NCI-H2029 (cell line): ENCODE measurements around the gene PAH.
A peak's percentile ranks its signal among the peaks of the same experiment; 100 is the strongest.

Experiments
- DNase-seq: peaks from one replicate; lab custom pipeline; 2025; lab: John Stamatoyannopoulos, UW

Gene PAH

DNA sequence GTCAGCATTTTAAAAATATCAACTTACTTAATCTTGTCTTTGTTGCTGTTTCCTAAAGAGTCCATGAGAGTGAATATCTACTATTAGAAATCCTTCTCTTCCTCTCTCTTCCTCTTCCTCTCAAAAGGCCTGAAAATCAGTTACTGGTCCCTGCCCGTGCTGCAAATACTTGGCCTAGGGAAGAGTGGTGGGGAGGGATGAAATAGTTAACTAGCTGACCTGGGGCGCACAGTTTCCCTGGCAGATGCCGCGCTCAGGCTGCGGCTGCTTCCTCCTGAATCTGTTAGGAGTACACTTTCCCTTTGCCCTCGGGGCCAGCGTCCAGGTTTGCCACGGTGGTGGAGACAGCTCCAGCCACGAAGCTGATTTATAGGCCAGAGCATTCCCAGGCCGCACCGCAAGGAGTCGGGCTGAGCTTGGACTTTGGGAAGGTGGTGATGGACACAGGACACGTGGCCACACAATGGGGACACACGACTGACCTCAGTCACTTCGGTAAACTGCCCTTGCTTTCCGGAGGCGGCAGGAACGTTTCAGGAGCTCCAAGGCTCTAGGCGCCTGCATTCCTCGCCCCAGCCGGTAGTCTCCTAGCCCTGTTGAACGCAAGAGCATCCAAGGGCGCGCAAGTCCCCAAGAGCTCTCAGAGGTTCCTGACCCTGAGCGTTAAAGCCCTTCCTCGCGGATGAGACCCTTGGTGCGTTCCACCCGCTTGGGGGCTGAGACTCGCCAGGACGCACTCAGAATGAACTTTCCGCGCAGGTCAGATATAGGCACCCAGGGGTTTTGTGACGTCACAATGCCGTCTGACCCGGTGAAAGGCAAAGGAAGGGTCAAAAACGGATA lies 33.3 kb upstream of the PAH start:
- DNase-seq = peak; percentile 88

GRCh38 chr12:102948941-102949352 lies 31.9 kb upstream of the PAH start:
- DNase-seq = peak; percentile 72

GRCh38 chr12:102946042-102946441 lies 29.0 kb upstream of the PAH start:
- peak; percentile 7 for DNase-seq

- no peak for DNase-seq
Measured at GRCh38 chr12:102939670-102940222, 22.7 kb upstream of the PAH start.

DNA sequence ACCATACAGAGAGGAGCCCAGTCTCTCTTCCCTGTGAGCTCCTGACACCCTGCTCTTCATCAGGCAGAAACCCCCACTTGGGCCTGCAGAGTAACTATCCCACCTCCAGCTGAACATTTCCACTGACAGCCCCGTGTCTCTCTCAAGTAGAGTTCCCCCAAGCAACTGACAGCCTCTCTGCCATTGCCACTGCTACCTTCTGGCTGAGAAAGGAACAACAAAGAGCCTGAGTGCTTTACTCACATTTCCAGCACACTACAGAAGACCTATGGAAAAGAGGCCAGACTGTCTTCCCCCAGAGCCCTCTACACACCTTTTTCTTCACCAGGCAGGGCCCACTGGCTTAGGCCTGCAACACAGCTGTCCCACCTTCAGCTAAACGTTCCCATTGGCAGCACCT lies 22.0 kb upstream of the PAH start:
- no peak for DNase-seq

DNA sequence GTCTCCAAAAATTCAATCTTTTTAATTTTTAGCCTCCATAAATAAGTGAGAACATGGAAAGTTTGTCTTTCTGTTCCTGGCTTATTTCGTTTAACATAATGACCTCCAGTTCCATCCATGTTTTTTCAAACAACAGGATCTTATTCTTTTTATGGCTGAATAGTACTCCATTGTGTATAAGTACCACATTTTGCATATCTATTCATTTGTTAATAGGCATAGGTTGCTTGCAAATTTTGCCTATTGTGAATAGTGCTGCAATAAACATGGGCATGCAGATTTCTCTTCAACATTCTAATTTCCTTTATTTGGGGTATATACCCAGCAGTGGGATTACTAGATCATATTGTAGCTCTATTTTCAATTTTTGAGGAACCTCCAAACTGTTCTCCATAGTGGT lies 16.1 kb upstream of the PAH start:
- DNase-seq = no peak

- DNase-seq = no peak
Measured at GRCh38 chr12:102927220-102927619, 10.2 kb upstream of the PAH start.

DNA sequence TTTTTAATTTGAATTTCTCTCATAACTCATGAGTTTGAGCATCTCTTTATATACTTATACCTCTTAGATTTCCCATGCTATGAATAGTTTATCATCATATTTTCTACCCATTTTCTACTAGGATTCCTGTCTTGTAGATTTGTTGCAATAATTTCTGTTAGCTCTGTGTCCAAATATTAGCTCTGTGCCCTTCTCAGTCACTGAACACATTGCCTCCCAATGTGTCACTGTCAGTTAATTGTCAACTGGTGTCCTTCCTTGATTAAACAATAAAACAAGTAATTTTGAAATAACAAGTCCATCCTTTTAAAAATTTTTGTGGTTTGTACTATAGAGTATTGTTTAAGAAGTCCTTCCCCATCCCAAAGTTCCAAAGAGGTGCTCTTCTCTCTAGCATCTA lies 4.2 kb upstream of the PAH start:
- DNase-seq = no peak

GRCh38 chr12:102920271-102920670 lies 3.2 kb upstream of the PAH start:
- no peak for DNase-seq

DNA sequence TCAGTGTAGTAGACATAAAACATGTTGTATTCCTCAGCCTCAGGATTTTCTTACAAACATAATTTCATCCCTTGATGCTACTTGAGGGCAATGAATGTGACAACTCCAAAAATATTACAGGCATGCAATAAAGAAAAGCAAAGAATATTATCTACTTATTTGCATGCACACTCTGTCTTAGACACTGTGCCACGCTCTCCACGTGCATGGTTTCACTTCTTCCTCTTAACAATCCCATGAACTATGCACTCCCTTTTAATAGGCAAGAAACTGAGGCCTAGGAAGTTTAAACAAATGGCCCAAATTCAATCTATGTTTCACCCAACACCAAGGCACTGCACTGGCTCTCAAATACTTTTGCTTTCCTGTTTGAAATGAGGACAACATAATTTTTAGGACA lies 1.8 kb upstream of the PAH start:
- no peak for DNase-seq

- no peak for DNase-seq
Measured at GRCh38 chr12:102916252-102917025, 605 bp downstream of the PAH start.

DNA sequence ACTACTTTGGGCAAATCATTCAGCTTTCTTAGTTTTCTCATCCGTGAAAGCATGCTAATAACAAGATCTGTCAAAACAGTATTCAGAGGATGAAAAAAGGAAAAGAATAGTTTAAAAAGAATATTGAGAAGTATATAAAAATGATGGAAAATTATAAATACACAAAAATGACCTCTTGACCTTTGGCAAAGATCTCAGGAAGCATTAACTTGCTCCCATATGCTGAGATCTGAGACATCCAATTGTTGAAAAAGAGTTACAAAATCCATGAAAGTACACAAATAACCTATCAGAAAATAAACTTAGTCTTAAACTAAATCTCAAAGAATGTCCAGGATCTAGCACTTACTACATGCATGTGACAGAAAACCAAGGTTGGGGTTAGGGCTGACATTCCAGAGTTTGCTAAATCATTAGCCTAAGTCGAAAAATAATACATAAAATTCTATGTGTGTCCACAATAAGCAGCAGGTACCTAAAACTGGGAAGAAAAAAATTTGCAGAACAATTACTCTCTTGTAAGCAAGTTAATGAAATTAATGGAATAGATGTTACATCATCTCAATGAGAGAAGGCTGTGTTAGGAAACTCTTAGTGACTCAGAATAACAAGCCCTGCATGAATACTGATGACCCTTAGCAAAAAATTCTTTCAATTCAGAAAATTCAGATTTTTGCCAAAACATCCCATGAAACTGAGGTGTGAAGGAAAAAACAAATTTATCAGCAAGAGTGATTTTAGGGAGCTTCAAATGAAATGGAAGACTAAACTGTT lies 3.4 kb downstream of the PAH start:
- DNase-seq = no peak

GRCh38 chr12:102912258-102912657 lies 4.8 kb downstream of the PAH start:
- no peak for DNase-seq

DNA sequence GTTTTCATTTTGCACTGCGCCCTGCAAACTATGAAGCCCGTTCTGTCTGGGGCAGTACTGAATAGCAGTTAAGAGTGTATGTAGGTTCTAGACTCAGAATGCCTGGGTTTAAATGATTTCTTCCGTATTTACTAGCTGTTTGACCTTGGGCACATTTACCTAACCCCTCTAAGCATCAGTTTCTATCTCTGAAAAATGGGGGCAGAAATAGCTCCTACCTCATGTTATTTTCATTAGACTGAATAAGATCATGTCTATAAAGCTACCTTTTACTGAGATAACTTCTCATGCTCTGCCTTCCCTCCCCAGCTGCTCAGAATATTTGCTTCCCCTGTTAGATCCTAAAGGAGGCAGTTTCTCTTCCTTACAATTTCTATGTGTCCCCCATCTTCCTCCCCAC lies 5.7 kb downstream of the PAH start:
- no peak for DNase-seq

DNA sequence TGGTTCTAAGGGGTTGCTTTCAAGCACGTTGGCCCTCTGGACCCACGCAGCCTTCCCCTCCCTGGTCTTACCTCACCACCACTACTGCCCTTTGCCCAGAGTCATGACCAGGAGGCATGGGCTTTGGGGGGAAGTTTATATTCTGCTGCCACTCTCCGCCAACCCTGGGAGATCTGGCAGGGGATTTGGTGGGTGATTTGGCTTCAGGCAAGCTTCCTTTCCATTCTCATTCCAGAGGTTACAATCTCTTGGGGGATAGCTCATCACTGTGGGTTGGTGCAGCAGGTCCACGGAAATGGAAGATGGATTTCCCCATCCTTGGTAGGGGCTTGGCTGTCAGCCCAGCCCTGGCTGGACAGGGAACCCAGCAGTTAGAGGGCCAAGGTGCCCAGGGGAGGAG lies 6.3 kb downstream of the PAH start:
- DNase-seq = no peak

DNA sequence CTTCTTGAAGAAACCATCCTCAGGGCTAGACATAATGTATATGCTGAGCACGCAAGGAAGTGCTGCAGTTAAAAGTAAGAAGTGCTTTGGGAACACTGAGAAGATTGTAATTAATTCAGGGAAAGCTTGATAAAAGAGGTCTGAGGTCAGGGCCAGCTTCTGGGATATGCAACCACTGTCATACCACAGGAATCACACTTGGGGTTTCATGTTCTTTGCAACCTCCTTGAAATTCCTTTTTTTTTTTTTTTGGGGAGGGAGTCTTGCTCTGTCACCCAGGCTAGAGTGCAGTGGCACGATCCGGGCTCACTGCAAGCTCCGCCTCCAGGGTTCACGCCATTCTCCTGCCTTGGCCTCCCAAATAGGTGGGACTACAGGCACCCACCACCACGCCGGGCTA lies 6.9 kb downstream of the PAH start:
- no peak for DNase-seq

GRCh38 chr12:102907918-102908317 lies 9.1 kb downstream of the PAH start:
- DNase-seq = no peak

DNA sequence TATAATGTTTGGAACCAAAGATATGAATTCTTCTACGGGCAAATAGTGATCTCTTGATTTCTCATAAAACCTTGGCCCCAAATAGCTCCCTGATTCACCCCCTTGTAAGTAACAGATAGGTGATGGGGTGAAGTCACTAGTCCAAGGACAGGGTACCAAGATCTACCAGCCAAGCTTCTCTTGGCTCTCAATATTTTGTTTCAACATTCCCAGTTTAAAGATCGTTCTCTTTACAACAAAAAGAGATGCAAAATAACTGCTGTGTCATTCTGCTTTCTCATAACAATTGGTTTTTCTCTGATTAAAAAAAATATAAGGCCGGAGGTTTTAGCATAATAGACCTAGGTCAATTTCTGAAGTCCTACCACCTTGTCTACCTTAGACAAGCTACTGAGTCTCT lies 11.8 kb downstream of the PAH start:
- no peak for DNase-seq

DNA sequence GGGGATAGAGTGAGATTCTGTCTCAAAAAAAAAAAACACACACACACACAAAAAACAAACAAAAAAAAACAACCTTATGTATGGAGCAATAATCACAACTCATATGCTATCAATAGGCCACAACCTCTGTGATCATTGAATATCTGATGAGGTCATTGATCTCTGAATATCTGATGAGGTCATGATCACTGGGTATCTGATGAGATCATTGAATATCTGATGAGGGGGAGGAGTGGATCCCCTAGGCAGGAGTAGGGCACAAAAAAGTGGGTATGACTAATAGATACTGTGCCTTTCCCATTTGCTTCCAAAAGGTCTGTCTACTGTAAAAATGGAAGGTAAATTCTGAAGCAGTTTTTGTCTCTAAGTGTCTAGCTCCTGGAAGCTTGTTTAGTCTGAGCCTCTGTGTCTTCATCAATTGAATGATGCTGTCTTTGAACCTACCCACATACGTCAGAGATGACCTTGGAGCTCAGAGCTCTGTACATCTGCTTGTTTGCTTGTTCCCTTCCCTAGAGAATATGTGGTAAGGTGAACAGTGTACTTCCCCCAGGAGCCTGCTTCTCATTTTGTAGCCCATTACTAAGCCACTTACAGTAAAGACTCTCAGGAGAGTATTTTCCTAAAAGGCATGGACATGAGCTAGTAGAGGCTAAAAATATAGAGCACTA lies 13.6 kb downstream of the PAH start:
- no peak for DNase-seq

- DNase-seq = no peak
Measured at GRCh38 chr12:102902093-102902492, 15.0 kb downstream of the PAH start.

DNA sequence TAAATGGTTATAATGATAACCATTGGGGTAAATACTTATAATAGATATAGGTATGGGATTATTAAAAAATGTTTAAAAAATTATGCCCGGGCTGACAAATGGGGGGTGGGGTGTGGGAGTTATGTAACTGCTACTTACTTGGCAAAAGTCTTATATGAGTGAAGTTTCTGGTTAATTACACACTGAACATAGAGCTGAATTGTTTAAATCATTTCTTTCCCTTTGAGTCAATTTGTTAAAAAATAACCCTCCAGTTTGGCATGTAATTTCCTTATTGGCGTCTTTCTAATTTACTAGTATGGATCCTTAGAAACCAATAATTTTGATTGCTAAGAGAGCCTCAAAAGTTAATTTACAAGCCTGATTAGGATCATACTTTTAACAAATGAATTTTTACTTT lies 16.7 kb downstream of the PAH start:
- DNase-seq = no peak

DNA sequence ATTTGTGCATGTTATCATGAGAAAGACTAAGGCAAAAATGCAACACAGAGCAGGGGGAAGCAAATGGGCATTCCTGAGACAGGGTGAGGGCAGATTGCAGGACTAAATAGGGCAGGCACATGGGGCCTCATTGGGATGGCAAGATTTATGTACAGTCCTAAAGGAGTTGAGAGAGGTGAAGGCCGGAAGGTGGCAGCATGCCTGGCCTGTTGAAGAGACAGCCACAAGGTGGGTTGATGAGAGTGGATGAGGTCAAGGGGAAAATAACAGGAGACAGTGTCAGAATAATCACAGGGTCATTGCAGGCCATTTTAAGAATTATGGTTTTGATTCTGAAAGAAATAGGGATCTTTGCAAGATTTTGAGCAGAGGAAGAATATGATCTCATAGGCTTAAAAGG lies 21.0 kb downstream of the PAH start:
- no peak for DNase-seq
